Measurements from ENCODE around the gene CES4A.
"Not testable (repeated sequence)": the region's sequence is repeated elsewhere in the genome, so short reads cannot be mapped to it uniquely, and the experiment has no call there.

The CES4A gene

DNA sequence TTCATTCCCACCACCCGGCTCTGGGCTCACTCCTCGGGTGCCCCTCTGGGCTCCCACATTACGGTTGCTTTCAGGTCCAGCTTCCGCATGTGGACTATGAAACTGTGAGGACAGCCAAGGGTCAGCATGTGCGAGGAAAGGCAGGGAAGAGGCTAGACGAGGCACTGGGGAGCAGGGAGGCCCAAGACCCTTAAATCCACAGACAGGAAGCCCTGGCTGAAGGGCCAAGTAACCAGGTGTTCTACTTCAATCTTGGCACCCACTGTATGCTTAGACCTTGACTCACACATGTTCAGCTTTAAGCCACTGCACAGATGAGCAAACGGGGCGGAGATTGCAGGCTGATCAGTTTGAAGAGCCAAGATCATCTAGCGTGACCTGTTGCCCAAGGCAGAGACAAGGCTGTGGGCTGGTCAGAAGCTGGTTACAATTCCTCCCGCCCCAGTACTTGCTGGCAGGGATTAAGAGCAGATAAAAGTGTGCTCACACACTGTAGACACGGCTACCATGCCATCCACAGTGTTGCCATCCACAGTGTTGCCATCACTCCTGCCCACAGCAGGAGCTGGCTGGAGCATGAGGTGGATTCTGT lies at the start of gene CES4A:
Gene CES4A, plus strand, starts transcription at position 393 of the 592 bp plus-strand sequence. Its CDS starts 184 bp downstream, at position 577.
- peak; percentile 45 for DNase-seq (ENCODE audit: low read depth)

DNA sequence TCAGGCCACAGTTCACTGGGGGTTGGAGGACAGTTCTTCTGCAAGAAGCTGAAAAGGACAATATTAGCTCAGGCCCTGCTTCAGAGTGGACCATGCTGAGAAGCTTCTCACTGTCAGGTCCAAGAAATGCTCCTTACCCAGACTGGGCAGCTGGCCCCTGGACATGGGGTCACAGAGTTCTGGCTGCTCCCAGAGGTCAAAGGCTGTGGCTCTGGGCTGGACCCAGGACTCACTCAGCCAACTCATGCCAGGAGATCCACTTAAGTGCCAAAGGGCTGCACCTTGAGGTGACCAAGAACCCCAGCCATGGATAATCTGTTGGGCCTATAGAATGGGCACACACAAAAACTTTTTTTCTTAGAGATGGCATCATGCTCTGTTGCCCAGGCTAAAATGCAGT lies 49.0 kb upstream of the CES4A start:
- DNase-seq (ENCODE audit: low read depth), result no peak

DNA sequence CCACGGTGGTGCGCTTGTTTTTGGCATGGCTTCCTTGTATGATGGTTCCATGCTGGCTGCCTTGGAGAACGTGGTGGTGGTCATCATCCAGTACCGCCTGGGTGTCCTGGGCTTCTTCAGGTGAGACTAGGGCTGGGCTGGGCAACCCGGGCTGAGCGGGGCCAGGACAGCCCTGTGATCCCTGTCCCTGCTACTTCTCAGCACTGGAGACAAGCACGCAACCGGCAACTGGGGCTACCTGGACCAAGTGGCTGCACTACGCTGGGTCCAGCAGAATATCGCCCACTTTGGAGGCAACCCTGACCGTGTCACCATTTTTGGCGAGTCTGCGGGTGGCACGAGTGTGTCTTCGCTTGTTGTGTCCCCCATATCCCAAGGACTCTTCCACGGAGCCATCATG lies 48.2 kb upstream of the CES4A start:
- no peak for DNase-seq (ENCODE audit: low read depth)

DNA sequence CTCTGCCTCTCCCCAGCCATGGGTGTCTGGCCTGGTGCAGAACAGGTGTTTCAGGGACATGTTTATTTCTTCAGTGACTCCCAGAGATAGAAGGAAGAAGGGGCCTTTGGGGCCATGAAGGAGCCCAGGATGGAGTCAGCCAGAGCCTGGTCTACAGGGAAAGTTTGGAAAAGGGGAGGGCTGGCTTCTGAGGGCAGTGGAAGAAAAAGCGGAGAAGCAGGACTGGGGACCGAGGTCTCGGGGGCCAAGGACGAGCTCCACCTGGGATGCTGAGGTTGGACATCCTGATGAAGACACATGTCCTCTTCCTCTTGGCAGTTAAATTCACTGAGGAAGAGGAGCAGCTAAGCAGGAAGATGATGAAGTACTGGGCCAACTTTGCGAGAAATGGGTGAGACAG lies 45.4 kb upstream of the CES4A start:
- DNase-seq (ENCODE audit: low read depth), result no peak

DNA sequence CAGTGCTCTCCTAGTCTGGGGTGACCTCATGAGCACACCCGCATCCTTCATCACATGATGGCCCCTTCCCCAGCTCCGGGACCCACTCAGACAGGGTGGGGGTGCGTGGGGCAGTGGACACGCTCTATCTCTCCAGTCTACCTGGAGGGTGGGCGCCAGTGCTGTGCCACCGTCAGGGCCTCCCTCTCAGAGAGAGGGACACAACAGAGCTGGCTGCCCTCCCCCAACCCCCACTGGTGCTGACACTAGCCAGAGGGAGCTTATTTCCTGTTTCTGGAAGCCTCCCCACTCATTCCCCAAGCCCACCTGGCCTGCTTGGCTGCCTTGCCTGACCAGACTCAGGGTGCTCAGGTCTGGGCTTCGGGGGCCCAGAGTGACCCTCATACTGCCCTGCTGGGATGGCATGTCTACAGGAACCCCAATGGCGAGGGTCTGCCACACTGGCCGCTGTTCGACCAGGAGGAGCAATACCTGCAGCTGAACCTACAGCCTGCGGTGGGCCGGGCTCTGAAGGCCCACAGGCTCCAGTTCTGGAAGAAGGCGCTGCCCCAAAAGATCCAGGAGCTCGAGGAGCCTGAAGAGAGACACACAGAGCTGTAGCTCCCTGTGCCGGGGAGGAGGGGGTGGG lies 44.8 kb upstream of the CES4A start:
- no peak for DNase-seq (ENCODE audit: low read depth)

DNA sequence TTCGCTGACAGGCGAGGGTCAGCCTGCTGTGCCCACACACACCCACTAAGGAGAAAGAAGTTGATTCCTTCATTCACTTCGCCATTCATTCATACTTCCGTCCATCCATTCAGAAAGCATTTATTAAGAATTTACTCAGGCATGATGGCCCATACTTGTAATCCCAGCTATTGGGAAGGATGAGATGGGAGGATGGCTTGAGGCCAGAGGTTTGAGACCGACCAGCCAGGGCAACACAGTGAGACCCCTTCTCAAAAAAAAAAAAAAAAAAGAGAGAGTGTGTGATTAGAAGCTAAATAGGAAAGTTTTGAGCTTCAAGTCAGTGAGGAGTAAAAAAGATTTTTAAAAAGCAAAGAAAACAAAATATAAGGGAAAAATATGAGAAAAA lies 44.3 kb upstream of the CES4A start:
- no peak for DNase-seq (ENCODE audit: low read depth)

DNA sequence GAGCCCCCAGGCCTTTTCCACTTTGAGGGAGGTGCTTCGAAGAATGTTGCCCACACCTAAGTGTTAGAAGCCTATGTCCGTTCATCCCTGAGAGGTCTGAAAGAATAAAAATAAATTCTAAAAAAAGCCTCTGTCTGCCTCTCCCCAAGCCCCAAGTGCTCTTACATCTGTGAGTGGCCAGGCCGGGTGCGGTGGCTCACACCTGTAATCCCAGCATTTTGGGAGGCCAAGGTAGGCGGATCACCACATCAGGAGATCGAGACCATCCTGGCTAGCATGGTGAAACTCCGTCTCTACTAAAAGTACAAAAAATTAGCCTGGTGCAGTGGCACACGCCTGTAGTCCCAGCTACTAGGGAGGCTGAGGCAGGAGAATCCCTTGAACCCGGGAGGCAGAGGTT lies 43.4 kb upstream of the CES4A start:
- DNase-seq (ENCODE audit: low read depth), result not testable (repeated sequence)

DNA sequence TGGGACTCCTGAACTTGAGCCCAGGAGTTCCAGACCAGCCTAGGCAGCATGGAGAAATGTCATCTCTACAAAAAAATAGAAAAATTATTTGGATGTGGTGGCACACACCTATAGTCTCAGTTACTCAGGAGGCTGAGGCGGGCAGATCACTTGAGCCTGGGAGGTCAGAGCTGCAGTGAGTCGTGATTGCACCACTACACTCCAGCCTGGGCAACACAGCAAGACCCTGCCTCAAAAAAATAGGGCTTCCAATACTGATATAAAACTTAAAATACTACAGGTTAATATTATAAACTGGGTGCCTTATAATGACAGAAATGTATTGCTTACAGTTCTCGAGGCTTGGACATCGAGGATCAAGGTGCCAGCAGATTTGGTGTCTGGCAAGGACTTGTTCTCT lies 42.5 kb upstream of the CES4A start:
- DNase-seq (ENCODE audit: low read depth), result no peak

DNA sequence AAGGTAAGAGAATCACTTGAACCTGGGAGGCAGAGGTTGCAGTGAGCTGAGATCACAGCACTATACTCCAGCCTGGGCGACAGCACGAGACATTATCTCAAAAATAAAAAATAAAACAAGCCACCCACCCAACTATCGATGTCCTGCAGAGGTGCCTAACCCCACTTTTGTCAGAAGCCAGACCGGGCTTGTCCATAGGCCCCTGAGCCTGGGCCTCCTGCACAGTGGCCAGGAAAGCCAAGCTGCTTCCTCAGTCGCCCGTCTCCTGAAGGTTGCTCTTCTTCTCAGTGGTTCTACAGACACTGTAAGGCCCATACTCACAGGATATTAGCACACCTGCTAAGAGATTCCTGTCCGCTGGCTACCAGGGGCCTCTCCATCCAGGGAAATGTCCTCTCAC lies 41.8 kb upstream of the CES4A start:
- no peak for DNase-seq (ENCODE audit: low read depth)

DNA sequence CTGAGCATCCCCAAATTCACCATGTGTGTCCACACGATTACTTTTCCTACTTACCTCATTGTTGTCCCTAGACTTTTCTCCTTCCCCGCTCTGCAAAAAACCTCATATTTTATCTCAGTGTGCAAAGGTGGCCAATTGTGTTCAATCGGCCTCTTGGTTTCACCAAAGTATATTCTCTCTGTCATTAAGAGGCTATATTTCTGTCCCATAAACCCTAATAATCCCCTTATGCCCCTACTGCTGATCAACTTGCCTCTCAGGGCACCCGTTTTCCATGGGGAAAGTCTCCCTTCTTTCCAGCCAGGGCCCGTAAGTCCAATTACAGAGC lies 41.5 kb upstream of the CES4A start:
- DNase-seq (ENCODE audit: low read depth), result no peak

DNA sequence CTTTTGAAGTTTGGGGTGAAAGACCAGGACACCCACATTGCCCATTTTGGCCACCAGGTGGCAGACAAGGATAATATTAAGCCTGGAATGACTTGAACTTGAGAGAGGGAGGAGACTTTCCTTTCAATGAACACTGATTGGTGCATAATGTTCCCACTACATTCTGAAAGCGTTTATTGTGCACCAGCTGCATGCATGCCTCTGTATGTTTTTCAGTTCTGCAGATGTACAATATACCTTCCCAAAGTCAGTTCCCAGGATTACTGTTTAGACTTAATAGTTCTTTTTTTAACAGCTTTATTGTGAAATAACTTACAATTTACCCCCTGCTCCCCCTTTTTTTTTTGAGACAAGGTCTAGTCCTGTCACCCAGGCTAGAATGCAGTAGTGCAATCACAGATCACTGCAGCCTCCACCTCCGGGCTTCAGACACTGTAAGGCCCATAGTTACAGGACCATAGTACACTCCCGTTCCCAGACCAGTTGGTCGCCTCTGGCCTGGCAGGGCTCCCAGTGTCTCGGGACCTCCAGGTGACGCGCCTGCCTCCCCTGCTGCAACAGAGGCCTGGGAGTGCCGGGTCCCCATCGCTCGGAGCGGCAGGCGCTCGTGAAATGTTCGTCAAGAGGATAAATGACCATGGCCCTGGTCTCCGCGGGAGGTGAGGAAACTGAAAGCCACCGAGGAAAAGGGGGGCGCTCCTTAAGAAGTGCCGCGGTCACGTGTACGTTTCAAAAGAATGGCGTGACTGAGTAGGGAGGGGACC lies 40.9 kb upstream of the CES4A start:
- DNase-seq (ENCODE audit: low read depth), result peak; percentile 90

DNA sequence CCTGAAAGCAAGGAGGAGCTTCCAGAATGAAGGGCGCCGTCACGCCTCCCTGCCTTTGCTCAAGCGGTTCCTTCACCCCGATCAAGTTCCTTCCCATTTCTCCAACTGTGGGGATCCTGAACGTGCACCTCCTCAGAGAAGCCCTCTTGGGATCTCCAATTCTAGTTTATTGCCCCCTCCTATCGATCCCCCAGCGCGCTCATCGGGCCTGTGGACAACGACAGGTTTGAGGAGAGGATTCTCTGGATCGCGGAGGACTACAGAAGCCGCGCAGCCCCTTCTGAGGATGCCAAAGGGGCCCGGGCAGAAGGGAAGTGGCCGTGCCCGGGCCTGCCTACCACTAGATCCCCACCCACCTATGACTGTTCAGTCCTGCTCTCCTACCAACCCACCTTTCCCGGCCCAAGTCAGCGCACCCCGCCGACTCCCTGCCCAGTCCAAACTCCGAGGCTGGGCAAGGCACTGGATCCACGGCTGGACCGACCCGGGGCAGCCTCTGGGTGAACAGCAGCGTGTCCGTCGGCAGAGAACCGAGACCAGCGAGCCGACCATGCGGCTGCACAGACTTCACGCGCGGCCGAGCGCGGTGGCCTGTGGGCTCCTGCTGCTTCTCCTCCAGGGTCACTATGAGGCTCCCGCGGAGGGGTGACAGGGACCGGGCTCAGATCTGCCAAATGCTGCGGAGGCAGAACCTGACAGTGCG lies 40.1 kb upstream of the CES4A start:
- peak; percentile 43 for DNase-seq (ENCODE audit: low read depth)

DNA sequence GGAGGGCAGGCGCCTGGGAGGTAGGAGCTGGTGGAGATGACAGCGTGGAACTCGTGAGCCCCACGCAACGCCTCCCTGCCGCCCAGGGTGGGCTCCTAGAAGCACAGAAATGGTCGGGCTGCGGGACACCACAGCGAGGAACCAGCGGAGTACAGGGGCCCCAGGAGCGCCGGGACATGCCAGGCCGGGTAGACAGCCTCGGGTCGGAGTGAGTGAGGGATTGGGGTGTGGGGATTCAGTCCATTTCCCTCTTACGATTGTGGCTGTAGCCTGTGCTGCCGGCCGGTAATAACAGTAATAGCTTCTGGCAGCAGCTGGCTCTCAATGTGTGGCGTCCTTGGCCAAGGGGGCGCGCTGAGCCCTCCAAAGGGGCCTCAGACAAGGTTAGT lies 39.6 kb upstream of the CES4A start:
- DNase-seq (ENCODE audit: low read depth), result no peak

DNA sequence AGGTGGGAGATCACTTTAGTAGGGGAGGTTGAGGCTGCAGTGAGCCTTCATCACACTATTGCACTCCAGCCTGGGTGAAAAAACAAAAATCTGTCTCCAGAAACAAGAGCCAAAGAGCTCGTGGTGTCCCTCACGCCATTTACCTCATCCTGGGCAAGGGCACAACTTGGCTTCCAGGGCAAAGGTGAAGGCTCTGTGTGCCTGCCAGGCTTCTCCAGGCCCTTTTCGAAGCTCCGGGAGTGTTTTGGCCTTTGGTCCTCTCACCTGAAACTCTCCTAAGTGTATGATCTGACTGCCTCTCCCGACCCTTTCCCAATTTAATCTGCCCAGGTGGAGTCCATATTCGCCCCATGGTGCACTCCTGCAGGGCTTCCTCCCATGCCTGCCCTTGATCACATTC lies 38.9 kb upstream of the CES4A start:
- DNase-seq (ENCODE audit: low read depth), result no peak

DNA sequence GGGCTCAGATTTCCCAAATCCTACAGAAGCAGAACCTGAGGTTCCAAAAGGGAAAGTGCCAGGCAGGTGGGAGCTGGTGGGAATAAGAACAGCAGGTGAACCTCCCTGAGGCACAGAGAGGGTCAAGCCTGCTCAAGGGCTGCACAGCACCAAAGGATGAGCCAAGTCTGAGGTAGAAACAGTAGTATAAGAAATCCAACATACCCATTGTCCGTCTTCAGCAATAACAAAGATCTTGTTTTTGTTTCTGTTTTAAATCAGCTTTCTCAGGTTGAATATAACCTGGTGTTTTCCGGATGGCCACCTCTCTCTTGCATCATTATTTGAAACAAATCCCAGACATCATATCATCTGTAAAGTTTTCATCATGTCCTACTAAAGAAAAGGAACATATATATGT lies 38.0 kb upstream of the CES4A start:
- DNase-seq (ENCODE audit: low read depth), result no peak

DNA sequence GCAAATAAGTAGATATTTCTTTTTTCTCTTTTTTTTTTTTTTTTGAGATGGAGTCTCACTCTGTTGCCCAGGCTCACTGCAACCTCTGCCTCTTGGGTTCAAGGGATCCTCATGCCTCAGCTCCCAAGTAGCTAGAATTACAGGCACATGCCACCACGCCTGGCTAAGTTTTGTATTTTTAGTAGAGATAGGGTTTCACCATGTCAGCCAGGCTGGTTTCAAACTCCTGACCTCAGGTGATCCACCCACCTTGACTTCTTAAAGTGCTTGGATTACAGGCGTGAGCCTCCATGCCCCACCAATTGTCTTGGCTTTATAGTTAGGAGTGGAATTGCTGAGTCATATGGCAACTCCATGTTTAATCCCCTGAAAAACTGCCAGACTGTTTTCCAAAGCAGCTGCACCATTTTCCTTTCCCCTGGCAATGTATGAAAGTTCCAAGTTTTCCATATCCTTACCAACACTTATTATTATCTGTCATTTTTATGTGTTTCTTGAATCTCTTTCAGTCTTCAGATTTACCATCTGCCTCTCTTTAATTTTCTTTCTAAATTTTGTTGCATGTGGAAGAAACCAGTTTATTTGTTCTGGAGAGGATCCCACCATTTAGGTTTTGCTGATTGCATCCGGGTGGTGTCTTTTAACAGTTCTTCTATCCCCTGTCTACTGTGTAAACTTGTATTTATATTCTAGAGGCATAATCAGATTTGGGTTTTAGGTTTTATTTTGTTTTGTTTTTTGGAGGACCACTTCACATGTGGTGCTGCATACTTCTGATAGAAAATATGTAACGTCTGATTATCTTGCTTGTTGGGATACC lies 37.2 kb upstream of the CES4A start:
- DNase-seq (ENCODE audit: low read depth), result no peak

DNA sequence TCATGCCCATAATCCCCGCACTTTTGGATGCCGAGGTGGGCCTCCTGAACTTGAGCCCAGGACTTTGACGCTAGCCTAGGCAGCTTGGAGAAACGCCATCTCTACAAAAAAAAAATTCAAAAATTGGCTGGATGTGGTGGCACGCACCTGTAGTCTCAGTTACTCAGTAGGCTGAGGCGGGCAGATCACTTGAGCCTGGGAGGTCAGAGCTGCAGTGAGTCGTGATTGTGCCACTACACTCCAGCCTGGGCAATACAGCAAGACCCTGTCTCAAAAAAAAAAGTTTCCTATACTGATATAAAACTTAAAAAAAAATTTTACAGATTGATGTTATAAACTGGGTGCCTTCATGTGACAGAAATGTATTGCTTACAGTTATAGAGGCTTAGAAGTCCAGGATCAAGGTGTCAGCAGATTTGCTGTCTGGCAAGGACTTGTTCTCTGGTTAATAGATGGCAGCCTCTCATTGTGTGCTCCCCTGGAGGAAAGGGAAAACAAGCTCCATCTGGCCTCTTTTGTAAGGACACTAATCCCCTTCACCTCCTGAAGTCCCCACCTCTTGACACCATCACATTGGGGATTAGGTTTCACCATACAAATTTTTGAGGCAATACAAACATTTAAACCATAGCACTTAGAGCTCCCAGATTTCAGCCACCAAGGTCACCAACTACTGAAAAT lies 35.8 kb upstream of the CES4A start:
- DNase-seq (ENCODE audit: low read depth), result no peak

DNA sequence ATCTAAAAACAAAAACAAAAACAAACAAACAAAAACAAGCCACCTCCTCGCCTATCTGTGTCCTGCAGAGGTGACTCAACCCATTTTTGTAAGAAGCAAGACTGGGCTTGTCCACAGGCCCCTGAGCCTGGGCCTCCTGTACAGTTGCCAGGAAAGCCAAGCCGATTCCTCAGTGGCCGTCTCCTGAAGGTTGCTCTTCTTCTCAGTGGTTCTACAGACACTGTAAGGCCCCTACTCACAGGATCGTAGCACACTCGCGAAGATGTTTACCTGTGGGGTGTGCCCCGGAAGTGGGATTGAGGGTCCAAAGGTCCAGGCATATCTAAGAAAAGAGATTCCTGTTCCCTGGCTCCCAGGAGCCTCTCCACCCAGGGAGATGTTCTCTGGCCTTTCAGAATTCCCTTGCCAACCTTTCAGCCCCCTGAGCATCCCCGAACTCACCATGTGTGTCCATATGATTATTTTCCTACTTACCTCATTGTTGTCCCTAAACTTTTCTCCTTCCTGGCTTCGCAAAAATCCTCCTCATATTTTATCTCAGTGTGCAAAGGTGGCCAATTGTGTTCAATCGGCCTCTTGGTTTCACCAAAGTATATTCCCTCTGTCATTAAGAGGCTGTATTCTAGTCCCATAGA lies 34.8 kb upstream of the CES4A start:
- no peak for DNase-seq (ENCODE audit: low read depth)

DNA sequence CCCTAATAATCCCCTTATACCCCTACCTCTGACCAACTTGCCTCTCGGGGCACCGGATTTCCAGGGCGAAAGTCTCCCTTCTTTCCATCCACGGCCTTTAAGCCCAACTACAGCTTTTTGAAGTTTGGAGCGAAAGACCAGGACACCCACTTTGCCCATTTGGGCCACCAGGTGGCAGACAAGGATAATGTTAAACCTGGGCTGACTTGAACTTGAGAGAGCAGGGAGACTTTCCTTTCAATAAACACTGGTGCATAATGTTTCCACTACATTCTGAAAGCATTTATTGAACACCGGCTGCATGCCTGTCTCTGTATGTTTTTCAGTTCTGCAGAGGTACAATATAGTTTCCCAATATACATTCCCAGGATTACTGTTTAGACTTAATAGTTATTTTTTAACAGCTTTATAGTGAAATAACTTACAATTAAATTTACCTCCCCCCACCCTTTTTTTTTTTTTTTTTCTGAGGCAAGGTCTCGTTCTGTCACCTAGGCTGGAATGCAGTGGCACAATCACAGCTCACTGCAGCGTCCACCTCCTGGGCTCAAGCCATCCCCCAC lies 34.2 kb upstream of the CES4A start:
- DNase-seq (ENCODE audit: low read depth), result peak; percentile 84

DNA sequence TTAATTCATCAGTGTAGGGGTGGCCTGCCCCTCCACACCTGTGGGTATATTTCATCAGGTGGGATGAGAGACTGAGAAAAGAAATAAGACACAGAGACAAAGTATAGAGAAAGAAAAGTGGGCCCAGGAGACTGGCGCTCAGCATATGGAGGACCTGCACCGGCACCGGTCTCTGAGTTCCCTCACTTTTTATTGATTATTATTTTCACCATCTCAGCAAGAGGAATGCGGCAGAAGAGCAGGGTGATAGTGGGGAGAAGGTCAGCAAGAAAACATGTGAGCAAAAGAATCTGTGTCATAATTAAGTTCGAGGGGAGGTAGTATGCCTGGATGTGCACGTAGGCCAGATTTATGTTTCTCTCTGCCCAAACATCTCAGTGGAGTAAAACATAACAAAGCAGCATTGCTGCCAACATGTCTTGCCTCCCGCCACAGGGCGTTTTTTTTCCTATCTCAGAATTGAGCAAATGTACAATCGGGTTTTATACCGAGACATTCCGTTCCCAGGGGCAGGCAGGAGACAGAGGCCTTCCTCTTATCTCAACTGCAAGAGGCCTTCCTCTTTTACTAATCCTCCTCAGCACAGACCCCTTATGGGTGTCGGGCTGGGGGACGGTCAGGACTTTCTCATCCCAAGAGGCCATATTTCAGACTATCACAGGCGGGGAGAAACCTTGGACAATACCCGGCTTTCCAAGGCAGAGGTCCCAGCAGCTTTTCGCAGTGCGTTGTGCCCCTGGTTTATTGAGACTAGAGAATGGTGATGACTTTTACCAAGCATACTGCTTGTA lies 32.8 kb upstream of the CES4A start:
- not testable (repeated sequence) for DNase-seq (ENCODE audit: low read depth)
